Endothelial cell of umbilical vein (primary cell): Measurements from ENCODE around the gene OPCML. TPM values are rescaled to one million over a fixed set of nuclear protein-coding genes. Genes with fewer than 3 reads are reported as not detected.

Source experiments
- BruUV-seq: library from RNA; stranded (reverse); fragments of 400-500 nt; replicated peaks from 2 replicates; lab custom pipeline; 2021; lab: Mats Ljungman, UMichigan
- CTCF ChIA-PET: fragments of 300-600, 350-600 bp; sonication (Branson Sonifier 250); formaldehyde crosslinking; loops from one replicate; lab custom pipeline; 2021; ENCODE audit warnings: antibody characterized with exemption, inconsistent platforms; lab: Charles Lee
- POLR2A ChIA-PET: fragments of 300-600, 350-600 bp; sonication (Branson Sonifier 250); formaldehyde crosslinking; loops from one replicate; lab custom pipeline; 2021; ENCODE audit warnings: antibody characterized with exemption, inconsistent platforms; lab: Charles Lee
- DNase-seq: peaks from one replicate; pipeline ENCODE4 v3.0.0-alpha.2; 2011; ENCODE audit warnings: low read depth, low spot score
- FAIRE-seq: peaks from 2 replicates; lab custom pipeline; 2011; peaks lifted over from hg19 to GRCh38; lab: Jason Lieb, UNC
- H2AFZ ChIP-seq: 2 replicates; pipeline ENCODE4 v1.6.0; 2012; ENCODE audit warnings: low read depth, low read length, control low read depth, inconsistent platforms
- H3K27ac ChIP-seq: 2 replicates; pipeline ENCODE4 v1.5.1; 2011; ENCODE audit warnings: low read depth, mild to moderate bottlenecking, control low read depth, low read length, moderate library complexity; ENCODE audit not compliant: insufficient read depth
- H3K27me3 ChIP-seq, 2 experiments: 2 replicates each; pipeline versions ENCODE4 v1.6.0 to v1.6.1; 2011; ENCODE audit warnings: low read length in 2 of 2, mixed read lengths in 1 of 2; ENCODE audit not compliant: control insufficient read depth in 2 of 2, insufficient read depth in 2 of 2
- H3K36me3 ChIP-seq, 2 experiments: 2 replicates in 1 of 2; 3 replicates in 1 of 2; pipeline ENCODE4 v1.5.1; 2011; ENCODE audit warnings: low read length in 2 of 2, mild to moderate bottlenecking in 1 of 2, moderate library complexity in 1 of 2; ENCODE audit not compliant: control insufficient read depth in 2 of 2, insufficient read depth in 2 of 2; ENCODE audit errors: extremely low read depth in 1 of 2
- H3K4me1 ChIP-seq: 3 replicates; pipeline ENCODE4 v1.5.1; 2011; ENCODE audit warnings: mild to moderate bottlenecking, low read length; ENCODE audit not compliant: control insufficient read depth, insufficient read depth; ENCODE audit errors: extremely low read depth
- H3K4me2 ChIP-seq: 2 replicates; pipeline ENCODE4 v1.6.1; 2011; ENCODE audit warnings: low read length, control low read depth, mixed read lengths; ENCODE audit not compliant: insufficient read depth
- H3K4me3 ChIP-seq, 3 experiments: fragments of 200-600 bp in 1 of 3; sonication (generic), shearing (Covaris generic) in 1 of 3; replicated peaks in 1 of 3; 2 replicates each; pipeline ENCODE4 v1.5.1; 2011 to 2016; ENCODE audit warnings: control low read depth in 3 of 3, low read length in 3 of 3, mild to moderate bottlenecking in 2 of 3, inconsistent platforms in 1 of 3, low read depth in 1 of 3, moderate library complexity in 1 of 3; ENCODE audit not compliant: insufficient read depth in 1 of 3
- H3K79me2 ChIP-seq: 2 replicates; pipeline ENCODE4 v1.6.0; 2012; ENCODE audit warnings: low read length, inconsistent platforms; ENCODE audit not compliant: control insufficient read depth, insufficient read depth
- H3K9ac ChIP-seq: replicated peaks from 2 replicates; pipeline ENCODE3; 2011; ENCODE audit warnings: low read length, control low read depth; ENCODE audit not compliant: insufficient read depth; ENCODE audit errors: extremely low read depth
- H3K9me1 ChIP-seq: replicated peaks from 3 replicates; pipeline ENCODE4 v1.6.0; 2011; ENCODE audit warnings: mild to moderate bottlenecking, low read length; ENCODE audit not compliant: control insufficient read depth, insufficient read depth; ENCODE audit errors: extremely low read depth
- H3K9me3 ChIP-seq: replicated peaks from 2 replicates; pipeline ENCODE4 v1.5.1; 2012; ENCODE audit warnings: low read length, inconsistent platforms; ENCODE audit not compliant: control insufficient read depth, insufficient read depth
- H4K20me1 ChIP-seq: replicated peaks from 2 replicates; pipeline ENCODE3; 2011; ENCODE audit warnings: mild to moderate bottlenecking, low read length; ENCODE audit not compliant: control insufficient read depth, insufficient read depth; ENCODE audit errors: extremely low read depth
- EZH2 ChIP-seq: IDR thresholded peaks from 2 replicates; pipeline ENCODE4 v1.6.1; 2012; ENCODE audit warnings: borderline replicate concordance, low read depth, mild to moderate bottlenecking, moderate library complexity, low read length, inconsistent platforms; ENCODE audit not compliant: severe bottlenecking
- FOS ChIP-seq: IDR thresholded peaks from 2 replicates; pipeline ENCODE4 v1.6.1; 2011; ENCODE audit warnings: mild to moderate bottlenecking, low read length, moderate library complexity, borderline replicate concordance; ENCODE audit not compliant: insufficient read depth
- JUN ChIP-seq: IDR thresholded peaks from 2 replicates; pipeline ENCODE4 v1.6.1; 2011; ENCODE audit warnings: borderline replicate concordance, low read depth; ENCODE audit not compliant: insufficient read length, insufficient read depth
- MYC ChIP-seq: IDR thresholded peaks from one replicate; pipeline ENCODE4 v1.6.1; 2011; ENCODE audit warnings: mild to moderate bottlenecking, low read depth, low read length
- POLR2AphosphoS5 ChIP-seq: IDR thresholded peaks from 2 replicates; pipeline ENCODE4 v1.6.1; 2012; ENCODE audit warnings: low read depth, mild to moderate bottlenecking, control low read depth, low read length, moderate library complexity; ENCODE audit not compliant: insufficient read depth
- dilution Hi-C: fragments of 300-500 bp; cut with MboI; formaldehyde crosslinking; loops from one replicate; pipeline ENCODE4 v1.15.0; 2019; ENCODE audit warnings: low sequenced_read_pairs; ENCODE audit not compliant: extremely low pct_ligation_motif_present
- intact Hi-C: fragments of 100-400 bp; cut with micrococcal nuclease; formaldehyde crosslinking; loops from one replicate; pipeline ENCODE4 v1.10.0; 2022
- polyA plus RNA-seq, 4 experiments: library from polyadenylated mRNA; depleted of rRNA in 3 of 4; stranded (reverse) in 3 of 4; unstranded in 1 of 4; fragments of >200 nt; gene quantifications; 2 replicates each; pipeline versions ENCODE4 v1.2.1 to v1.2.3, GENCODE V29; 2011 to 2012; ENCODE audit warnings: missing spikeins in 1 of 4
- total RNA-seq: library from RNA; stranded (reverse); gene quantifications from 2 replicates; pipeline ENCODE4 v1.2.3, GENCODE V29; 2021
- TF ChIP-seq, protein P1 (sequence below): IDR thresholded peaks from 2 replicates; pipeline ENCODE4 v1.6.1; 2011; ENCODE audit not compliant: insufficient read depth, insufficient read length
- TF ChIP-seq, protein P2 (sequence below), 2 donors: IDR thresholded peaks; 1 replicate in 1 of 2; 2 replicates in 1 of 2; pipeline ENCODE4 v1.5.1; 2011; ENCODE audit warnings: low read length in 2 of 2, mild to moderate bottlenecking in 2 of 2, moderate library complexity in 2 of 2, control low read depth in 1 of 2, inconsistent platforms in 1 of 2, low read depth in 1 of 2; ENCODE audit not compliant: insufficient read depth in 1 of 2; ENCODE audit errors: extremely low read depth in 1 of 2

Gene OPCML
- total and polyA plus RNA-seq, 2 donors (not counting 3 experiments of a cell fraction or from before 2014, with no cell fraction given) = not detected

DNA sequence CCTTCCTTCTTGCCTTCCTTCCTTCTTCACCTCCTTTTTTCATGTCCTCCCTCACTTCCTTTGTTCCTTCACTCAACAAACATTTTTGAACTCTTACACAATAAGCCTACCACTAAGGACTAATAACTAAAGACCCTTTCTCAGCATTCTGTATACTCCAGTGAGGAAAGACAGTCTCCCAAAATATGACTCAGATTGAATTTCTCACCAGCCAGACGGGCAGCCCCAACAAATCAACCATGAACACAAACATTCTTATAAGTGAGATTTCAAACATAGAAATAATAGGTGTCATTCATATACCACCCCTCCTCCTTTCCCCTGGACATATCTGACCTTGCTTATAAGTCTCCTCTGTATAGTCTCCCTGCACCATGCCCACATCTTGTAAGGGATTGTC is 1079.7 kb downstream of the OPCML start:
- CTCF ChIA-PET = no interaction called here
- dilution Hi-C loops (no loop called here), intact Hi-C loops (no loop called here)
- no peak for DNase-seq
- Histone ChIP-seq H3K4me1 (no peaks in the 10 kb centered on the region), H4K20me1 (no peaks in the 10 kb centered on the region), H3K27me3 (no peaks in the 10 kb centered on the region), H3K4me2 (no peak overlapping the region), H2AFZ (no peak overlapping the region), H3K4me3 (no peak overlapping the region), H3K36me3 (no peaks in the 10 kb centered on the region), H3K9me1 (no peaks in the 10 kb centered on the region), H3K27ac (no peak overlapping the region), H3K9me3 (peaks cover 4% of the 10 kb centered on the region), H3K79me2 (no peaks in the 10 kb centered on the region), H3K9ac (no peak overlapping the region)
- POLR2A ChIA-PET = no interaction called here
- TF ChIP-seq, protein P1, sequence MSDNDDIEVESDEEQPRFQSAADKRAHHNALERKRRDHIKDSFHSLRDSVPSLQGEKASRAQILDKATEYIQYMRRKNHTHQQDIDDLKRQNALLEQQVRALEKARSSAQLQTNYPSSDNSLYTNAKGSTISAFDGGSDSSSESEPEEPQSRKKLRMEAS = no peak
- TF ChIP-seq EZH2 (no peak), POLR2AphosphoS5 (no peak), MYC (no peak), JUN (no peak), FOS (no peak)
- TF ChIP-seq, protein P2, sequence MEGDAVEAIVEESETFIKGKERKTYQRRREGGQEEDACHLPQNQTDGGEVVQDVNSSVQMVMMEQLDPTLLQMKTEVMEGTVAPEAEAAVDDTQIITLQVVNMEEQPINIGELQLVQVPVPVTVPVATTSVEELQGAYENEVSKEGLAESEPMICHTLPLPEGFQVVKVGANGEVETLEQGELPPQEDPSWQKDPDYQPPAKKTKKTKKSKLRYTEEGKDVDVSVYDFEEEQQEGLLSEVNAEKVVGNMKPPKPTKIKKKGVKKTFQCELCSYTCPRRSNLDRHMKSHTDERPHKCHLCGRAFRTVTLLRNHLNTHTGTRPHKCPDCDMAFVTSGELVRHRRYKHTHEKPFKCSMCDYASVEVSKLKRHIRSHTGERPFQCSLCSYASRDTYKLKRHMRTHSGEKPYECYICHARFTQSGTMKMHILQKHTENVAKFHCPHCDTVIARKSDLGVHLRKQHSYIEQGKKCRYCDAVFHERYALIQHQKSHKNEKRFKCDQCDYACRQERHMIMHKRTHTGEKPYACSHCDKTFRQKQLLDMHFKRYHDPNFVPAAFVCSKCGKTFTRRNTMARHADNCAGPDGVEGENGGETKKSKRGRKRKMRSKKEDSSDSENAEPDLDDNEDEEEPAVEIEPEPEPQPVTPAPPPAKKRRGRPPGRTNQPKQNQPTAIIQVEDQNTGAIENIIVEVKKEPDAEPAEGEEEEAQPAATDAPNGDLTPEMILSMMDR (IDR thresholded peaks at IDR 0.05; ENCODE audit: extremely low read depth in 1 of 2, insufficient read depth in 1 of 2, low read depth in 1 of 2, low read length in 2 of 2) = no peak
- FAIRE-seq = no peak
- BruUV-seq = no TSS peak
